ENCODE data around the gene EPN2. TPM values are rescaled to one million over a fixed set of nuclear protein-coding genes. Genes with fewer than 3 reads are reported as not detected.

Gene EPN2
- total RNA-seq, 4 donors from 2014 or later = 23.9 to 35.1 (median 34.1) TPM

GRCh38 chr17:19330271-19330670 lies 93.1 kb downstream of the EPN2 start:
- peak in 1 of 3 donors; percentile 34 for DNase-seq
- H3K9me3 ChIP-seq = no peaks in the 10 kb centered on the region
- H3K4me3 ChIP-seq = no peak overlapping the region
- peaks cover 0 to 21% (median 0%) of the 10 kb centered on the region in 3 donors for H3K36me3 ChIP-seq
- H3K4me1 ChIP-seq = no peaks in the 10 kb centered on the region
- H3K27ac ChIP-seq = no peak overlapping the region
- no peak for TF ChIP-seq CTCF (IDR thresholded peaks at IDR 0.05)
- TF ChIP-seq POLR2A (IDR thresholded peaks at IDR 0.05) = no peak
- H3K27me3 ChIP-seq = no peaks in the 10 kb centered on the region

- no peaks in the 10 kb centered on the region for H3K4me1 ChIP-seq
- peaks cover 0 to 21% (median 0%) of the 10 kb centered on the region in 3 donors for H3K36me3 ChIP-seq
- H3K27me3 ChIP-seq = no peaks in the 10 kb centered on the region
- no peak for TF ChIP-seq POLR2A (IDR thresholded peaks at IDR 0.05)
- no peak for TF ChIP-seq CTCF (IDR thresholded peaks at IDR 0.05)
- no peaks in the 10 kb centered on the region for H3K9me3 ChIP-seq
- no peak for DNase-seq
- no peak overlapping the region for H3K4me3 ChIP-seq
- H3K27ac ChIP-seq = no peak overlapping the region
Observed at GRCh38 chr17:19331134-19331533, 94.0 kb downstream of the EPN2 start.

GRCh38 chr17:19331543-19332245 lies 94.5 kb downstream of the EPN2 start:
- H3K4me3 ChIP-seq = no peak overlapping the region
- H3K9me3 ChIP-seq = no peaks in the 10 kb centered on the region
- peak in 1 of 3 donors; percentile 34 for DNase-seq
- no peaks in the 10 kb centered on the region for H3K27me3 ChIP-seq
- peaks cover 0 to under 1% (median 0%) of the 10 kb centered on the region in 4 donors for H3K4me1 ChIP-seq
- TF ChIP-seq CTCF (IDR thresholded peaks at IDR 0.05) (no peak), POLR2A (IDR thresholded peaks at IDR 0.05) (no peak)
- H3K36me3 ChIP-seq = peaks cover 0 to 21% (median 0%) of the 10 kb centered on the region in 3 donors
- no peak overlapping the region for H3K27ac ChIP-seq

GRCh38 chr17:19332371-19333131 lies 95.4 kb downstream of the EPN2 start:
- peak in 1 of 3 donors; percentile 43 for DNase-seq
- Histone ChIP-seq H3K27me3 (no peaks in the 10 kb centered on the region), H3K4me1 (peaks cover 0 to 6% (median under 1%) of the 10 kb centered on the region in 4 donors), H3K4me3 (no peak overlapping the region), H3K9me3 (no peaks in the 10 kb centered on the region), H3K27ac (no peak overlapping the region), H3K36me3 (peaks cover 0 to 21% (median 0%) of the 10 kb centered on the region in 3 donors)
- TF ChIP-seq POLR2A (IDR thresholded peaks at IDR 0.05) (no peak), CTCF (IDR thresholded peaks at IDR 0.05) (no peak)

GRCh38 chr17:19333132-19333440 lies 95.9 kb downstream of the EPN2 start:
- no peak overlapping the region for H3K4me3 ChIP-seq
- no peaks in the 10 kb centered on the region for H3K27me3 ChIP-seq
- no peak overlapping the region for H3K27ac ChIP-seq
- peak in 1 of 3 donors; percentile 32 for DNase-seq
- TF ChIP-seq POLR2A (IDR thresholded peaks at IDR 0.05) (no peak), CTCF (IDR thresholded peaks at IDR 0.05) (no peak)
- H3K4me1 ChIP-seq = peaks cover 0 to 6% (median 3%) of the 10 kb centered on the region in 4 donors
- peaks cover 0 to 21% (median 0%) of the 10 kb centered on the region in 3 donors for H3K36me3 ChIP-seq
- H3K9me3 ChIP-seq = no peaks in the 10 kb centered on the region
